ENCODE measurements around the gene CCDC89.

Gene CCDC89

DNA sequence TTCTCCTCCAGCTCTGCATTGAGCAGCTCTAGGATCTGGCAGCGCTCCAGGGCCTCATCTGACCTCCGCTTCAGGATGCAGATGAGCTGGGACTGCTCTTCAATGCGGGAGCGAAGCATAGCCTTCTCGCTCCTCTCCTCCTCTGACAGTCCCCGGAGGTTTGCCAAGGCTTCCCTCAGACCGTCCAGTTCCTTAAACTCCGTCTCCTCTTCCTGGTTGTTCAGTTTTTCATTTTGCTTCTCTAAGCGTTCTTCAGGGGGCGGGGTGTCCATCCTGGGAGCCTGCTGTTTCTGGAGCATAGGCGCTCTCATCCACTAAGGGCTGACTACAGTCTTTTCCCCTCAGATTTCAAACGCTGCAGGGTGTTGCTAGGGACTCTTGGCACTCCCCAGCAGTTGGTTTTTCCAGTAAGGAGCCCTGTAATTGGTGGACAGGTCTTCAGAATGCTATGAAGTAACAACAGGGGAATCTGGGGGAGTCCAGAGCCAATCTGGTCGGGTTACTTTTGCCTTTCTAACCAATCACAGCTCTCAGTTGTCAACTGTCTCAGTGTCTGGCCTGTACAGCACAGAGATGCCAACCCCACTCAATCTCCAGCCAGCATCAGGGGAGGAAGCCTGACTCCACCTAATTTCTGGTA is at the start of gene CCDC89:
Gene CCDC89 (minus strand): TSS at position 376 of the 640 bp plus-strand sequence. CDS start 65 bp downstream, at position 311.
- no peak for DNase-seq (ENCODE audit: low read depth in 2 of 2)

DNA sequence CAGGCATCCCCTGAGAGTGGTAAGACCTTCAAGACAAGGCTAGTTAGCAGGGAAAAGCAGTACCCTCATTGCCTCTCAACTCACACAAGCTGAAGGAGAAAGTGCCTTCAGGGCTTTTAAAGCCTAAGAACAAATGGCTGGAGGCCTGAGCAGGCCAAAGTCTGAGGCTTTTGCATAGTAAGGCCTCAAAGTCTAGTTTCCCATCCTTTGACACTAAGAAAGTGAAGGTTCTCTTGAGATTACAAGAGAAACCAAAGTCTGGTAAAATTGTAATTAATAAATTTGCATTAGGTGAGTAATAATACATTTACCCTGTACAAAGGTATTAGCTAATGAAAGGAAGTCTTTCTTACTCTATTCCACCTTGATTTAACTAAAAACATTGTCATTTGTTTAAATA is 47.0 kb upstream of the CCDC89 start:
- DNase-seq (ENCODE audit: low read depth in 2 of 2) = no peak

DNA sequence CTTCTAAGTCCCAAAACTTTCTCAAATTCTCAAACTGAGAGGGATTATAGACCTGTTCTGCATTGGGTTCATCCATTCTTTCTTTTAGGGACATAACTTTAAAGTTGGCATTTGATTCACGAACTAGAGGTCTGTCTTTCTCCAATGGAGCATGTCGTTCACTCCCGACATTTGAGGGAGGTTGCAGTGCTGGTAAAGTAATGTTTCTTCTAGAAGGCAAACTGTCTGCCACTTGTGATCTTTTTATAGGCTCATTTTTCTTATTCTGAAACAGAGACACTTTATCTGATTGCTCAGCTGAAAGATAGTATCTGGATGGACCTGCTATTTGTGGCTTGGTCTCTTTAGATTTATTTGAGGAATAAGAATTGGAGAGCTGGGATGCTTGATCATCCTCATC is 40.4 kb upstream of the CCDC89 start:
- no peak for DNase-seq (ENCODE audit: low read depth in 2 of 2)

DNA sequence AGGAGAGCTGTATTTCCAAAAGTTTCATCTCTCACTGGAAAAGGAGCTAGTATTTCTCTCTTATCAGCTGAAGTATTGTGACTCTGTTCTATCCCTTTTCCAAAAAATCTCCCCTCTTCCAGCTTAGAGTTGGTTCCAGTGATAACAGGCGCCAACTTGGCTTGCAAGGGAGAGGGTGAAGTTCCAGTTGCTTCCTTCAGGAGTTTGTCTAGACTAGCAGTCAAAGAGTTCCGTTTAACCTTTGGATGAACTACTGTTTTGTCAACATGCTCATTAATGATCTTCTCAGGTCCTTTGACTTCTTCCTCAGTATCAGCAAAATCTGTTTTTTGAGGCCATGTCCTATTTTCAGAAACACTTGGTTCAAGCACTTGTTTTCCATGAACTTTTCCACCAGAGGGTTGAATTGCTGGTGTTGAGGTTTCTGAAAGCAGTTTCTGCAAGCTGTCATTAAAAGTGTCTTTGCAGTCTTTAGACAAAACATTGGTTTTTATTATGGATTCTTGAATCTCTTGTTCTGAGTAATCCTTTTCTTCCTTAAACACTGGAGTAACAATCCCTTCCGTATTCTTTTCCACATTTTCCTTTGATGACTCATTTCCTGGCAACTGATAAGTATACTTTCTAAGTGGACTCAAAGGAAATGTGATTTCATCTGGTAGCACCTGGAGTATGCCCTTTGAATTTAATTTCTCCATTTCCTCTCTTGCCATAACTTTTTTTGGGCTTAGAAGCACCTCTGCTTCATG is 39.7 kb upstream of the CCDC89 start:
- DNase-seq (ENCODE audit: low read depth in 2 of 2) = no peak

DNA sequence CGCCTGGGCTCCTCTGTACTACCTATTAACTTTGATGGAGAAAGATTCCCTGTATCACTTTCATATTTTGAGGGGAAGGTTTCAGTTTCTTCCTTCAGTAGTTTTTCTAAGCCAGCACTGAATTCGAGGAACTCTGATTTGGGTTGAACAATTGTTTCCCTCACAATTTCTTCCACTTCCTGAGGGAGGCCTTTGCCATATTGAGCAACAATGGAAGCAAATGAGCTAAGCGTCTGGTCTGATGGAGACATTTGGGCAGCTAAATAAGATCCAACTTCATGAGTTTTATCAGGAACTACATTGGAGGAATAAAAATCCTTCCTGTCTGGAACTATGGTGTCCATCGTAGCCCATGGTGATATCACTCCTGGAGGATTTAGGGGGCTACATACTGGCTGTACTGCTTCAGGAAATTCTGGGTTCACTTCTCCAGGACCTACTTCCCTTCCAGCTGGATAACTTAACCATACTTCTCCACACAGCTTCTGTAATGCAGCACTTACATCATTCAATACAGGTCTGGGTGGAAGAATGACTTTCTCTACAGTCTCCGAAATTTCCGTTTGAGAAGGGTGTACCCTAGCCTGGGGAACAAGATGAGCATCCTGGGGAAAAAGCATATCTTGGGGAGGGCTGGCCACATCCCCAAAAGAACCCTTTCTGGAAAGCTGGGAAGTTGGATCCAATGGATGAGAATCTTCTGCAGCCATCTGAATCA is 38.9 kb upstream of the CCDC89 start:
- DNase-seq (ENCODE audit: low read depth in 2 of 2) = no peak

DNA sequence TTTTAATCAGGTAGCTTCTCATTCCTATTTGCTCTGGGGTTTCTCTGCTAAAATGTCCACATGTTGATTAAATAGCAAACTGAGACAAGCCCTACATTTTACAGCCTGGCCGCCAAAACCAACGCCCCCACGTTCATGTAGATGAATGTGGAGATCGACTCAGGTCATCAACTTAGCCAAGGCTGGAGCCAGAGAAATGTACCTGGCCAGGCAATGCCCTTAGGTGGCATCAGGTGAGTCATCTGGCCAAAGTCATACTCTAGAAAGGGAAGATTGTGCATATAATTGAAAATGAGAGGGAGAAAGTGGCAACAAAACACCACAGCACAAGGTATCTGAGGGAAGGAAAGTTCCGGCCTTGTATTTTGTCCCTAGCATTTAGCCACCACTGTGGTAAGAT is 37.1 kb upstream of the CCDC89 start:
- DNase-seq (ENCODE audit: low read depth in 2 of 2) = no peak

DNA sequence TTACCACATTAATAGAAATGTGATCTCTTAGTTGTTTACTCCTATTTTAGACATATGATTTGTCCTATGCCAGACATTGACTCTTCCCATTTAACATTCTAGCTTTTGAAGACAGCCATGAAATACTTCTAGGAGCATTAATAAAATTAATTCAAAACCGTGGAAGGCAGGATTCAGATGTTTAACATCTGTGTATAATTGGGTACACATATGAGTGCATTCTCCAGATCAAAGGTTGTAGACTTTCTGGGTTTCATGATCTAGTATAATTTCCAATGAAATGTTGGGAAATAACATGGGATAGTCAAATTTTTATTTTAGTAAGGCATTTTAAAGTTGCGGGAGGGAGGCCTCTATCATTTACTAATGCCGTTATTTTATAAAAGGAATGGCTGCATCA is 35.2 kb upstream of the CCDC89 start:
- DNase-seq (ENCODE audit: low read depth in 2 of 2) = no peak

DNA sequence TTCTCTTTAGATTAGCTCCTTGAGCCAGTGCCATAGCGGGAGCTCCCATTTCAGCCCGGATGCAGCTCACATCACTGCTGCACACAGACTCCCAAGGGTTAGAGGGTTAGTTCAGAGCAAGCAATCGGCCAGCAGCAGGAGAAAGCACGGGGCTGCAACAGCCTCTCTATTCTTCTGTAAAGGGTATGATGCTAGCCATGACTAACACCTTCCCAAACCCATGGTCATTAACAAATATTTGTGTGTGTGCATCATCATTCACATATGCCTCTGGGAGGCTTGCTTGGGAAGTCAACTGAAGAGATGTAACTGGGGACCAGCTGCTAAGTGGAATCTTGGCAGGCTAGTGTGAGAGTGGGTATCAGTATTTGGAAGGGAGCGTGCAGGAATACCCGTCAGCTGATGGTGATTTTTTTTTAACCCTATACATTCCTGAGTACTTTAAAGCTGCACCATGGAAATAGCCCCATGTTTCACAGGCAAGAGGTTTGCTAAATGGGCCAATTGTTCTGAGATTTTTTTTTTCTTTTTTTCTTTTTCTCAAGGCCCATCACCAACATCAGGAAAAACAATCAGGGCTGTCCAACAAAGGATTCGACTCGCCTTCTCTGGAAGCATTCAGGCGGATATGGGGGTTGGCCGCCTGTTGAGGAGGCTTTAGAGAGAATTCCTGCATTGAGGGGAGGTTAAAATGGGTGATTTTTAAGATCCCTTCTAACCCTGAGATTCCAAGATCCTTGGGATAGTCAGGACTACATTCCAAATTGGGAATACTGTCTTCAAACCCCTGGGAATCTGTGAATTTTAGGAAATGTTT is 33.2 kb upstream of the CCDC89 start:
- no peak for DNase-seq (ENCODE audit: low read depth in 2 of 2)

DNA sequence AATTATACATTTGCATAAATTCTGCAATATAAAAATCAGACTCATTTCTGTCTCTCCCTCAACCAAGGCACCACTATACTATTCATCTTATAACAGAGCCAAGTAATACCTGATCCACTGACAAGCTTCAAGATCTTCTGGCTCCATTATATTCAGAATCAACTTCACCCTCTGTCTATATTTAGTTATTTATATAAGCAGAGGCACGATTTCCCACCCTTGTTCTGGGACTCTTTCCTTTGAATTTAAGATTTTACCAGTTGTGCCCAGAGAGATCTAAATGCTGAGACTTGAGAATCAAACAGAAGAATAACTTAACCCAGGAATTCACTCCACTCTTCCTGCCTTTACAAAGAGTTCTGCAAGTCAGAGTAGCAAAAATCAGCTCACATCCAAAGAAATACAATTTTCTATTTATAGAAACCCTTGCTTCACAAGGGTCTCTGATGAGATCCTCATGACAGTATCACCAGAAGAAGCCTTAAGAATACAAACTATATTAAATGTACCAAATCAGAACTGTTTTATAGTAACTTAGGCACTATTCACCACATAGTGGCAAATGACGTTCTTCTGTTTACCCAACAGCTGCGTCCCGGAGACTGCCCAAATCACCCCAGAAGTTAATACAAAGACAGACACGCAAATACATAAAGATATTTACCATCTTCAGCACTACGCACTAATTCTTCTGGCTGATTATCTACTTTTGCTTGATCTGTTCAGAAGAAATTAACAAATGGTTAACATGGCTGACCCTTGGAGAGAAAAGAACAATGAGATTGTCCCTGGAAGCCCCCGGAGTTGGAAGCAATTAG is 32.3 kb upstream of the CCDC89 start:
- DNase-seq (ENCODE audit: low read depth in 2 of 2) = no peak

DNA sequence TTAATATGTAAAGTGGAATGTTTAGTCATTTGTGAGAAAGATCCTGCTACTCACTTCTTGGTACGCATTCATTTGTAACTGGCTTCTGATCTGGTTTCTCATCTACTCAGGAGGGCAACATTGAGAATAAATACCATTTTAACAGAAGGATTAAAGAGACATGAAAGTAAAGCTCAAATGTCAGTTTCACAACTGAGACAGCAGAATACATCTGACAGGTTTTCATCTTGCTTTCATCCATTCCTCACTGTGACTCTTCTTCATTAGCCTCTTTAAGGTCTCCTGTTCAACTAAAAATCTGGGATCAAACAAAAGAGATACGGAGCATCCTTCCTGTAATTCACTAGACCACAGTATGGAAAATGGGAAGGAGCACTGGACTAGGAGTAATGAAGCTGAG is 31.4 kb upstream of the CCDC89 start:
- no peak for DNase-seq (ENCODE audit: low read depth in 2 of 2)

DNA sequence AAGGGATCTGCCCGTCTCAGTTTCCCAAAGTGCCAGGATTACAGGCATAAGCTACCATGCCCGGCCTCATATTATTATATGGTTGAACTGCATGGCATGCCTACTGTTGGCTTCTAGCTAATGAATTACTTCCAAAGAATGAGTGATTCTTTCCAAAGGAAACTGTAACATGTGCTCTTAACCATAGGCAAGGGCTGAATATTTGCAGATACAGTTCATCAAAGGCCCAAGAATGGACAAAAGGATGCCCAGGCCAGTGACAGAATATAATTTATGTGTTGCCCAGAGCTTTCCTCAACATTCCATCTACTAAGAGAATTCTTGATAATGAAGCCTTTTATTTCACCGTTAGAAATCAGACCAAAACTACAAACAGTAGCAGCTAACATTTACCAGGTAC is 27.0 kb upstream of the CCDC89 start:
- DNase-seq (ENCODE audit: low read depth in 2 of 2) = no peak

DNA sequence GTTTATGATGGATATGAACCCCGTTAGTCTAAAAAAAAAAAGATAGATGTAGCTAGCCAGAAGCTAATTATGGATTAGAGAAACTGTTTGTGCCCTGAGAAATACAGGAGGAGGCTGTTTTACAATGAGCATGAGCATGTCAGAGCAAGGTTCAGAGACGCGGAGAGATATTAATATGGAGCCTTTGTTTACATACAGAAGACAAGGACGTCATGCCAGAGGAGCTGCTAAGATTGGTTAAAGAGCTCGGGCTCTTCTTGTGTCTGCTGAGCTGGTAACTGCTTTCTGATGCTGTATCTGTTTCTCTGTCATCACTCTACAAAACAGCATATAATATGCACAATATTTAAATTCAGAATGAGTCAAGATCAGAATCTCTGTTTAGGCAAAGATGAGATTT is 24.9 kb upstream of the CCDC89 start:
- no peak for DNase-seq (ENCODE audit: low read depth in 2 of 2)

DNA sequence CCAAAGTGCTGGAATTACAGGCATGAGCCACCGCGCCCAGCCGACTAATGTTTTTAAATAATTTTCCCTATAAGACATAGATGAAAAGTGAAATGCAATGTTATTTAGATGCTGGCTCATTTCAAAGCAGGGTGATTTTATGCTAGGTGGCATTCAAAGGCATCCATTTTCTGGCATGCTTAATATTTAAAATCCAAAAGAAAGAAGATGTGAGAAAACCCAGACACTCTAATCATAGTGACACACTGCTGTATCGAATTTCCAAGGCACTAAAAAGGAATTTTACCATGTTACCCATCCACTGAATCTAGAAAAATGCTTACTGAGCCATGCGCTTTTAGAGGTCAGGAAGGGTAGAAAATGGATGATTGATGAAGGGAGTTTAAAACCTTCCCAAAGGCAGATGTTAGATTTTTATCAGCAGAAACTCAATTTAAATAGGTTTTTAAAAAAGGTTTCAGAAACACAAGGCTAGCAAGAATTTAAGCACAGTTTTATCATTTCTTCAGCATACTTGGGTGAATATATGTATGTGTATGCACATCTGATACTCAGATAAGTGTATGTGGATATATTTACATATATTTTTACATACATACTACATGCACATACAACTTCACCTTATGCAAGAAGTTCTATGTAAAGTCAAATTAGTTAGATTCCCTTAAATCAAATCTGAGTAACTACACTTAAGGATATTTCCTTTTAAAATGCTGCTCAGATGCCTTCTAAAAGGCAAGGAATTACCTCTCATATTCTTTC is 24.1 kb upstream of the CCDC89 start:
- DNase-seq (ENCODE audit: low read depth in 2 of 2) = no peak

DNA sequence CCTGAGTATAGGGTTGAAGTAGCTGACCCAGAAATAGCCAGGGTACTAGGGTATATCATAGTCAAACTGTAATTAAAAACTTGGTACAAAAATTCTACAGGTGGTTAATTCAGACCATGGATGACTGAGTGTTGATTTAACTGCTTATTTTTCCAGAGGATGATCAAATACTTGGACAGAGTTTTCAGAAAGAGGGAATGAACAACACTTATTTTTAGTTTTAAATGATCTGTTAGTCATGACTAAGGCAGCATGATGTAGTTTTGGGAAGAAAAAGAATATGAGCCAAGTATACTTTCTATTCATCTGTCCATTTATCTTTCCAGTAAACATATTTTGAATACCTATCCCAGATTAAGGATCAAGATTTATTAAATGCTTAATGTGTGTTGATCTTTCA is 19.8 kb upstream of the CCDC89 start:
- no peak for DNase-seq (ENCODE audit: low read depth in 2 of 2)

DNA sequence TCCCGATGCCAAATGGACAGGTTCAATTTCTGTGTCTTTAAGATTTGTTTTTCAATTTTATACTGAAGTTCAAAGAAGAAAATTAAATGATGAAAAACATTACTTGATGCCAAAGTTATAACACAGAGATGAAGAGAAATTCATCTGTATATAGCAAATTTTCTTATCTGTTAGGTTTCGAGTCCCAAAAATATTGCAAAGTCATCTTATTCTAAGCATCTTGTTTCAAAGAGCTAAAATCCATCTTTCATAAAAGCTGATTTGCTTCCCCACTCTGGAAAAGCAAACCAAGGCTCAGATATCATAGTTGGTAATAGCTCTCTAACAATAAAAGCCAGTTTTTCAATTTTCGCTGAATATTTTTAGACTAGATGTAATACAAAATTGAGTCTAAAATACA is 19.0 kb upstream of the CCDC89 start:
- no peak for DNase-seq (ENCODE audit: low read depth in 2 of 2)

DNA sequence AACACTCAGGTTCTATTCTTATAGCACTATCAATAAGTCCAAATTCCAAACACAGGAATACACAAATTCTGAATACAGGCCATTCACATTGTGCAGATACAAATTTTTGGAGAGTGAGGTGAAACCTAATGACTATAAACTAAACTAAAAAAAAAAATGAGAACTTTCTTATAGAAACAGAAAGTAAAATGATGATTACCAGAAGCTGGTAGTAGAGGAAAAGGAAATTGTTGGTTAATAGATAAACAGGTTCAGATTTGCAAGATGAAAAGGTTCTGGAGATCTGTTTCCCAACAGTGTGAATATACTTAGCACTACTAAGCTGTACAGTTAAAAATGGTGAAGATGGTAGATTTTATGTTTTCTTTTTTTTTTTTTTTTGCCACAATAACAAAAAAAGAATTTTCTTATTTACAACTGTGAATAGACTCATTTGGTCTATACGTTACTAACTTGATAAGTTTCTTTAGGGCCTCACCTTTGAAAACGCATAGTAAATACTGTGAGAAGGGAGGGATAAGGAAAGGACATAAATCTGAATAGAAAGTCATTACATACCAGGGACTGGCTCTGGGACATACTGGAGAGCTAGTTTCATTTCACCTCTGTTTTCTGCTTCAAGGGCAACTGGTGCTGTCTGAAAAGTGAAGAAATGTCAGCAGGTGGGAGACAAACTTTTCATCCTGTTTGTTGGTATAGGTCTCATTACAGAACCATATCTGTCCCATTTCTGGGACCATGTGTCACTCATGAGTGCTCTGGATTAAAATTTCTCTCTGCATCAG is 14.2 kb upstream of the CCDC89 start:
- DNase-seq (ENCODE audit: low read depth in 2 of 2) = no peak

DNA sequence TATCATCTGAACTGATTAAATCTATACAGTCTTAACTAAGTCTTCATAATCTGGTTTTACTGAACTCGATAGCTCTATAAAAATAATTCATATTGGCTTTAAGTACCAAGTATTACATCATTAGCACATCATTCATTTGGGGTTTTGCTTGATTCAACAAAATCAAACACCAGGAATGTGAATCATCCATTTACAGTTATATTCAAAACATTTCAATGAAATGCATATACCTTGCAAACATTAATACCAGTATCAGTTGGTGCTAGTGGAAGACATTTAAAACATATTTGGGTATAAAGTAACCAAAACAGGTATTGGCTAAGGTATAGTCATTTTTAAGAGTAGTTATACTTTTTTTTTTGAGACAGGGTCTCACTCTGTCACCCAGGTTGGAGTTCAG is 12.2 kb upstream of the CCDC89 start:
- no peak for DNase-seq (ENCODE audit: low read depth in 2 of 2)

DNA sequence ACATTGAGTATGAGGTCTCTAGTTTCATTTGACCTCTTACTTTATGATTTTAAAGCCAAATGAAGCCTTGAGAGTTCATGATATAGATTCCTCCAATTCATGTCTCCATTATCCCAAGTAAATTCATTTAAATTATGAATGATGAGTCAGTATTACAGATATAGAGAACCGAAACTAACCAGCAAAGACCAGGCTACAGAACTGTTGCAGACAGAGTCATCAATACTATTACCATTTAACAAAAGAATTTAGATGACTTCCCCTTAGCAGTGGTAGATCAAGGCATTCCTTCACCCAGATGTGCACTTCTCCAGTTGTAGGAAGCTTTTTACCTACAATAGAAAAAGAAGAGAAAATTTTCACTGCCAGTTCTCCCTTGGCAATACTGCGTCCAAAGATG is 11.8 kb upstream of the CCDC89 start:
- DNase-seq (ENCODE audit: low read depth in 2 of 2) = no peak

DNA sequence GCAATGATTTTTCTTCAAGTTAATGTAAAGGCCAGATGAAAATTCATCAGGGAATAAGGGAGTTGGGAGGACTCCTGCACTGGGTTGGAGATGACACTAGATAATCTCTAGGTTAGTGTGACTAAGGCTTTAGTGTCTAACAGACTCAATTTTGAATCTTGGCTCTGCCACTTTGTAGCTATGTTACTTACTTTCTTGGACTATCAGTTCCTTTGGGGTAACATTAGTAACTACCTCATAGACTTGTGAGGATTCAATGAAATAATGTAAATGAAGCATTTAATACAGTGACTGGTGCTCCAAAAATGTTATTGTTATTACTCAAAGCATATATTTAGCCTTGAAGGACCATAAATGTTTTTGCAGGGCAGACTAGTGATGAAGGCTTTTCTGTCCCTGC is 9.6 kb upstream of the CCDC89 start:
- DNase-seq (ENCODE audit: low read depth in 2 of 2) = no peak

All from stimulated activated CD4-positive, alpha-beta T cell treated with anti-CD3 and anti-CD28 coated beads, Interleukin-1b, Interleukin-23, amount 100 ng/mL, for 1 hour (primary cell).